Gastroesophageal sphincter (tissue), 3 donors: Measurements from ENCODE around the gene RNF126.

Experiments used
- POLR2AphosphoS5 ChIP-seq: sonication (generic); formaldehyde crosslinking; IDR thresholded peaks from one replicate; pipeline ENCODE4 v1.6.1; 2017; ENCODE audit warnings: antibody characterized with exemption
- TF ChIP-seq, protein P1 (sequence below), 4 experiments: fragments of 200-600 bp in 2 of 4; fragments of 450-650 bp in 2 of 4; sonication (generic) in 1 of 4; IDR thresholded peaks; one replicate each; pipeline ENCODE4 v1.5.1; 2017 to 2019; ENCODE audit warnings: antibody characterized with exemption in 4 of 4, mild to moderate bottlenecking in 2 of 4, moderate library complexity in 2 of 4

- TF ChIP-seq, protein P1, sequence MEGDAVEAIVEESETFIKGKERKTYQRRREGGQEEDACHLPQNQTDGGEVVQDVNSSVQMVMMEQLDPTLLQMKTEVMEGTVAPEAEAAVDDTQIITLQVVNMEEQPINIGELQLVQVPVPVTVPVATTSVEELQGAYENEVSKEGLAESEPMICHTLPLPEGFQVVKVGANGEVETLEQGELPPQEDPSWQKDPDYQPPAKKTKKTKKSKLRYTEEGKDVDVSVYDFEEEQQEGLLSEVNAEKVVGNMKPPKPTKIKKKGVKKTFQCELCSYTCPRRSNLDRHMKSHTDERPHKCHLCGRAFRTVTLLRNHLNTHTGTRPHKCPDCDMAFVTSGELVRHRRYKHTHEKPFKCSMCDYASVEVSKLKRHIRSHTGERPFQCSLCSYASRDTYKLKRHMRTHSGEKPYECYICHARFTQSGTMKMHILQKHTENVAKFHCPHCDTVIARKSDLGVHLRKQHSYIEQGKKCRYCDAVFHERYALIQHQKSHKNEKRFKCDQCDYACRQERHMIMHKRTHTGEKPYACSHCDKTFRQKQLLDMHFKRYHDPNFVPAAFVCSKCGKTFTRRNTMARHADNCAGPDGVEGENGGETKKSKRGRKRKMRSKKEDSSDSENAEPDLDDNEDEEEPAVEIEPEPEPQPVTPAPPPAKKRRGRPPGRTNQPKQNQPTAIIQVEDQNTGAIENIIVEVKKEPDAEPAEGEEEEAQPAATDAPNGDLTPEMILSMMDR (IDR thresholded peaks at IDR 0.05), result no peak
- no peak for TF ChIP-seq POLR2AphosphoS5
These were observed 21.3 kb downstream of the RNF126 start for GRCh38 chr19:641702-642101.
